ENCODE measurements around the gene PLRG1. TPM values are rescaled to one million over a fixed set of nuclear protein-coding genes. Genes with fewer than 3 reads are reported as not detected.

PLRG1 gene
- total RNA-seq, 2 experiments from 2014 or later = 41.7 to 104 TPM

DNA sequence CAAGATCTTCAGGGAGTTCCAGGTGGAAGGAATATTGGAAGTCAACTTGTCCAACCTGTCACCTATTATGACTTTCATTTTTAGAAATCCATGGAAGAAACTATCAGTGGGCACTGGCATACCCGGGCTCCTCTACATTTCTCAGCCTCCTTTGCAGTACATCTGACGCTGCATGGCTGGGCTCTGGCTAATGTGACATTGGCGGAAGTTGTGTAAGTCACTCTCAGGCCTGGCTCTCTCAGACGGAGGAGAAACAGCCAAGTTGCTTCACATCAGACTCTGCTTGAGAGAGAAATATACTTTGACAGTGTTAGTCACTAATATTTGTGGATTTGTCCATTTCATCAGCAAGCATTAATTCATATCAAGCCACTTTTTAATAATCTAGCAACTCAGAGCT is 63.1 kb downstream of the PLRG1 start:
- H3K4me3 ChIP-seq (ENCODE audit: low read depth, low read length, poor library complexity, severe bottlenecking) = no peak overlapping the region
- H2AFZ ChIP-seq (ENCODE audit: low read length) = no peak overlapping the region
- CTCF ChIA-PET (ENCODE audit: unreplicated experiment) = no interaction called here
- TF ChIP-seq EZH2phosphoT487 (IDR thresholded peaks at IDR 0.05; ENCODE audit: borderline replicate concordance, low read depth, low read length) = no peak
- TF ChIP-seq, protein P1, sequence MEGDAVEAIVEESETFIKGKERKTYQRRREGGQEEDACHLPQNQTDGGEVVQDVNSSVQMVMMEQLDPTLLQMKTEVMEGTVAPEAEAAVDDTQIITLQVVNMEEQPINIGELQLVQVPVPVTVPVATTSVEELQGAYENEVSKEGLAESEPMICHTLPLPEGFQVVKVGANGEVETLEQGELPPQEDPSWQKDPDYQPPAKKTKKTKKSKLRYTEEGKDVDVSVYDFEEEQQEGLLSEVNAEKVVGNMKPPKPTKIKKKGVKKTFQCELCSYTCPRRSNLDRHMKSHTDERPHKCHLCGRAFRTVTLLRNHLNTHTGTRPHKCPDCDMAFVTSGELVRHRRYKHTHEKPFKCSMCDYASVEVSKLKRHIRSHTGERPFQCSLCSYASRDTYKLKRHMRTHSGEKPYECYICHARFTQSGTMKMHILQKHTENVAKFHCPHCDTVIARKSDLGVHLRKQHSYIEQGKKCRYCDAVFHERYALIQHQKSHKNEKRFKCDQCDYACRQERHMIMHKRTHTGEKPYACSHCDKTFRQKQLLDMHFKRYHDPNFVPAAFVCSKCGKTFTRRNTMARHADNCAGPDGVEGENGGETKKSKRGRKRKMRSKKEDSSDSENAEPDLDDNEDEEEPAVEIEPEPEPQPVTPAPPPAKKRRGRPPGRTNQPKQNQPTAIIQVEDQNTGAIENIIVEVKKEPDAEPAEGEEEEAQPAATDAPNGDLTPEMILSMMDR (conservative IDR thresholded peaks at IDR 0.05; ENCODE audit: low read length) = no peak
- no peaks in the 10 kb centered on the region for H3K9me2 ChIP-seq (ENCODE audit: insufficient read depth, low read length)
- intact Hi-C loops (cut with micrococcal nuclease; ENCODE audit: unreplicated experiment) = no loop called here
- H3K4me2 ChIP-seq (ENCODE audit: low read length) = no peak overlapping the region
- no peak overlapping the region for H3K27ac ChIP-seq (ENCODE audit: low read depth, low read length, poor library complexity, severe bottlenecking)
- no peaks in the 10 kb centered on the region for H3K4me1 ChIP-seq (ENCODE audit: insufficient read depth, low read length, poor library complexity, severe bottlenecking)
- H3K79me2 ChIP-seq (ENCODE audit: insufficient read depth, low read depth, low read length) = no peaks in the 10 kb centered on the region
- no peaks in the 10 kb centered on the region for H3K9me3 ChIP-seq (ENCODE audit: low read length)
- no peaks in the 10 kb centered on the region for H3K36me3 ChIP-seq (ENCODE audit: insufficient read depth, low read length)
- POLR2A ChIA-PET = interaction anchor here (0.7 to 1.6 kb wide), 2 partner anchors 10 to 44 kb away, joined by 3 to 5 read pairs; no protein-coding TSS in a partner anchor
- no TSS peak for BruUV-seq (replicated peaks)
- no peaks in the 10 kb centered on the region for H4K20me1 ChIP-seq (ENCODE audit: insufficient read depth, low read length)
- no peak for DNase-seq (ENCODE audit: low spot score)

DNA sequence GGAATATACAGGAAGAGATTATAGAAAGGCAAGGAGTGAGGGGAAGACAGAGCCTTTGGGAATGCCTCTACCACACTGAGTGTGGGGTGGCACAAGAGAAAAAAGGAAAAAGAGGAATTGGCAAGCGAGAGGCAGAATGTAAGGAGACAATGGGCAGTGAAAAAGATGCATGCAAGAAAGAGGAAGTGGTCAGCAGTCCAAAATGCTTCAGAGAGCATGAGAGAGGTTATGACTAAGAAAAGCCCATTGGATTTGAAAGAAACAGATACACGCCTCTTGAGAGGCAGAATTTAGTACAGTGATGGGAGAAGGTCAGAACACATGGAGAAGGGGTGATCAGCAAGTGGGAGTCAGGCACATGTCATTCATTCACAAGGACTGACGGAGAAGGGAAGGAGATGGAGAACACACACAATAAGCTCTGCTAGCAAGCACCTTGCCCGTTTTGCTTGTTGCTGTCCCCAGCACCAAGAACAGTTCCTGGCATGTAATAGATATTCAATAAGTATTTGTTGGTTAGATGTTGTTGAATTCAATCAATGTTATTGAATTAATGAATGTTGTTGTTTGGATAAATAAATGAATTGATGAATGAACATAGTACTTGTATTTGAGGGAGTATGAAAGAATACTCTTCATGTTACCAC is 65.0 kb downstream of the PLRG1 start:
- intact Hi-C loops (cut with micrococcal nuclease; ENCODE audit: unreplicated experiment) = no loop called here
- H3K79me2 ChIP-seq (ENCODE audit: insufficient read depth, low read depth, low read length) = no peaks in the 10 kb centered on the region
- H3K9me3 ChIP-seq (ENCODE audit: low read length) = no peaks in the 10 kb centered on the region
- no peak overlapping the region for H2AFZ ChIP-seq (ENCODE audit: low read length)
- H3K4me2 ChIP-seq (ENCODE audit: low read length) = no peak overlapping the region
- POLR2A ChIA-PET = no interaction called here
- CTCF ChIA-PET (ENCODE audit: unreplicated experiment) = no interaction called here
- H3K36me3 ChIP-seq (ENCODE audit: insufficient read depth, low read length) = no peaks in the 10 kb centered on the region
- no peak overlapping the region for H3K4me3 ChIP-seq (ENCODE audit: low read depth, low read length, poor library complexity, severe bottlenecking)
- H4K20me1 ChIP-seq (ENCODE audit: insufficient read depth, low read length) = no peaks in the 10 kb centered on the region
- BruUV-seq (replicated peaks) = no TSS peak
- H3K27ac ChIP-seq (ENCODE audit: low read depth, low read length, poor library complexity, severe bottlenecking) = no peak overlapping the region
- no peak for TF ChIP-seq EZH2phosphoT487 (IDR thresholded peaks at IDR 0.05; ENCODE audit: borderline replicate concordance, low read depth, low read length)
- TF ChIP-seq, protein P1 (conservative IDR thresholded peaks at IDR 0.05; ENCODE audit: low read length) = no peak
- H3K9me2 ChIP-seq (ENCODE audit: insufficient read depth, low read length) = no peaks in the 10 kb centered on the region
- H3K4me1 ChIP-seq (ENCODE audit: insufficient read depth, low read length, poor library complexity, severe bottlenecking) = no peaks in the 10 kb centered on the region
- DNase-seq (ENCODE audit: low spot score) = peak; percentile 5

Small RNA genes lying within 50 kb of the gene (small RNA-seq; reads per million reads assigned to genes)
- gene RNU6-1285P = not detected

Other genes starting within 250 kb of the PLRG1 start
- gene DCHS2, start 58.6 kb downstream of the PLRG1 start, total RNA-seq (2014; rRNA removed; shearing (Covaris generic)) = not detected in 2 replicates
- gene DCHS2, start 58.6 kb downstream of the PLRG1 start, total RNA-seq (2022) = not detected in 2 replicates
- gene FGB, start 12.6 kb upstream of the PLRG1 start, total RNA-seq (2014; rRNA removed; shearing (Covaris generic)) = not detected in 2 replicates
- not detected in 2 replicates for gene FGB, start 12.6 kb upstream of the PLRG1 start, total RNA-seq (2022)
- not detected in 2 replicates for gene FGA, start 40.3 kb upstream of the PLRG1 start, total RNA-seq (2014; rRNA removed; shearing (Covaris generic))
- gene FGA, start 40.3 kb upstream of the PLRG1 start, total RNA-seq (2022) = not detected in 2 replicates
- not detected in 2 replicates for gene FGG, start 62.3 kb upstream of the PLRG1 start, total RNA-seq (2014; rRNA removed; shearing (Covaris generic))
- gene FGG, start 62.3 kb upstream of the PLRG1 start, total RNA-seq (2022) = not detected in 2 replicates
- not detected in 2 replicates for gene LRAT, start 193.6 kb upstream of the PLRG1 start, total RNA-seq (2014; rRNA removed; shearing (Covaris generic))
- not detected in 2 replicates for gene LRAT, start 193.6 kb upstream of the PLRG1 start, total RNA-seq (2022)
- not detected in 2 replicates for gene RBM46, start 230.9 kb upstream of the PLRG1 start, total RNA-seq (2014; rRNA removed; shearing (Covaris generic))
- gene RBM46, start 230.9 kb upstream of the PLRG1 start, total RNA-seq (2022) = not detected in 2 replicates

Measured in OCI-LY7 (cell line).